Hematopoietic multipotent progenitor cell treated with erythropoietin and hydrocortisone succinate and interleukin-3 and kit ligand, for 8 days (in vitro differentiated cells): ENCODE results near the gene ARL17B.
"Not testable (repeated sequence)": the region's sequence is repeated elsewhere in the genome, so short reads cannot be mapped to it uniquely, and the experiment has no call there.

Experiments
- DNase-seq: peaks from one replicate; pipeline ENCODE4 v3.0.0-alpha.2; 2015

ARL17B gene

DNA sequence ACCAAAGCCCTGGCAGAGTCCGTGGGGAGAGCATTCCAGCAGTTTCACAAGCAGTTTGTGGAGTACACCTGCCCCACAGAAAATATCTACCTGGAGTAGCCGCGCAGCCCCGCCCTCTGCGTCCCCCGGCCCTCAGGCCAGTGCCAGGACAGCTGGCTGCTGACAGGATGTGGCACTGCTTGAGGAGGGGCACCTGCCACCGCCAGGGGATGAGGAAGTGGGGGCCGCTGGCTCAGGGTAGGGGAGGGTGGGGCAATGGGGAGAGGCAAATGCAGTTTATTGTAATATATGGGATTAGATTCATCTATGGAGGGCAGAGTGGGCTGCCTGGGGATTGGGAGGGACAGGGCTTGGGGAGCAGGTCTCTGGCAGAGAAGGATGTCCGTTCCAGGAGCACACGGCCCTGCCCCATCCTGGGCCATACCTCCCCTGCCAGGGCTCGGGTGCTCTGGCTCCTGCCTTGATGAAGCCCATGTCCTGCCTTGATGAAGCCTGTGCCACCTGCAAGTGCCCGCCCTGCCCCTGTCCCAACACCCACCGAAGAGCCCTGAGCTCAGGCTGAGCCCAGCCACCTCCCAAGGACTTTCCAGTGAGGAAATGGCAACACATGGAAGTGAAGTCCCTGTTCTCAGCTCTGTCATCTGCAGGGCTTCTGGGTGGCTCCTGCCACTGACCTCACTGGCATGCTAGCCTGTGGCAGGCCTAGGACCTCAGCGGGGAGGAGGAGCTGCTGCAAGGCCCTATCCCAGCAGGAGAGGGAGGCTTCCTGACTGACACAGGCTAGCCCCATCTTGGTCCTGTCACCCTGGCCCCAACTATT, 116.4 kb downstream of the ARL17B start:
- DNase-seq: peak; percentile 26

- DNase-seq: not testable (repeated sequence)
Observed at GRCh38 chr17:46244339-46244913, 117.1 kb downstream of the ARL17B start.

GRCh38 chr17:46243928-46244327, 117.6 kb downstream of the ARL17B start:
- DNase-seq: not testable (repeated sequence)

DNA sequence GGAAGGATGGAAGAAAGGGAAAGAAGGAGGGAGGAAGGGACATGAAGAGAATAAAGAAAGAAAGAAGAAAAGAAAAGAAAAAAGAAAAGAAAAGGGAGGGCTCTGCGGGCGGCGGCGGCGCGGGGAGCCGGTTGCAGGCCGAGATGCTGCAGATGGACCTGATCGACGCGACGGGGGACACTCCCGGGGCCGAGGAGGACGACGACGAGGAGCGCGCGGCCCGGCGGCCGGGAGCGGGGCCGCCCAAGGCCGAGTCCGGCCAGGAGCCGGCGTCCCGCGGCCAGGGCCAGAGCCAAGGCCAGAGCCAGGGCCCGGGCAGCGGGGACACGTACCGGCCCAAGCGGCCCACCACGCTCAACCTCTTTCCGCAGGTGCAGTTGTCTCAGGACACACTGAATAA, 118.1 kb downstream of the ARL17B start:
- DNase-seq: not testable (repeated sequence)

- not testable (repeated sequence) for DNase-seq
Observed at GRCh38 chr17:46231359-46231758, 130.2 kb downstream of the ARL17B start.

DNA sequence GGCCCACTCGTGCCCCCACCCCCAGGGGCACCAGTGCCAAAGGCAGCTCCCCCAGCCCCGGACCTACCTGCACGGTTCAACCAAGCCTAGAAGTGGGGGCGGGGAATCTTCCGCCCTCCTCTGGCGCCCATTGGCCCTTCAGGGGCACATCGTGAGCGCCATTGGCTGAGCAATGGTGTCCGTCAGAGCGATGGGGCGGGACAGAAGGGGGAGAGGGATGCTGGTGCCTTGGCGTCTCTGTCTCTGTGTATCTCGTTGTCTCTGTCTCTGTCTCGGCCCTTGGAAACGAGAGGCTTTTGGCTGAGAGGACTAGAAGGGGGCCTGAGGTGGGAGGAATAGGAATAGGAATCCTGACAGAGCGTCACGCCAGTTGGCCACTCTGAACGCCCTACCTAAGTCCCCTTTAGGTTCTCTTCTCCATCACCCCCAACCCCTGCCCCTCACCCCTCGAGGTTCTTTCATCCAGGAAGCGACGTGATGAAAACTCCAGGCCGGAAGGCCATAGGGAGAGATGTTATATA, 136.2 kb downstream of the ARL17B start:
- DNase-seq: peak; percentile 98

- DNase-seq: not testable (repeated sequence)
Observed at GRCh38 chr17:46224864-46225263, 136.7 kb downstream of the ARL17B start.
